ENCODE data around the gene IL1RAPL2.

IL1RAPL2 gene

DNA sequence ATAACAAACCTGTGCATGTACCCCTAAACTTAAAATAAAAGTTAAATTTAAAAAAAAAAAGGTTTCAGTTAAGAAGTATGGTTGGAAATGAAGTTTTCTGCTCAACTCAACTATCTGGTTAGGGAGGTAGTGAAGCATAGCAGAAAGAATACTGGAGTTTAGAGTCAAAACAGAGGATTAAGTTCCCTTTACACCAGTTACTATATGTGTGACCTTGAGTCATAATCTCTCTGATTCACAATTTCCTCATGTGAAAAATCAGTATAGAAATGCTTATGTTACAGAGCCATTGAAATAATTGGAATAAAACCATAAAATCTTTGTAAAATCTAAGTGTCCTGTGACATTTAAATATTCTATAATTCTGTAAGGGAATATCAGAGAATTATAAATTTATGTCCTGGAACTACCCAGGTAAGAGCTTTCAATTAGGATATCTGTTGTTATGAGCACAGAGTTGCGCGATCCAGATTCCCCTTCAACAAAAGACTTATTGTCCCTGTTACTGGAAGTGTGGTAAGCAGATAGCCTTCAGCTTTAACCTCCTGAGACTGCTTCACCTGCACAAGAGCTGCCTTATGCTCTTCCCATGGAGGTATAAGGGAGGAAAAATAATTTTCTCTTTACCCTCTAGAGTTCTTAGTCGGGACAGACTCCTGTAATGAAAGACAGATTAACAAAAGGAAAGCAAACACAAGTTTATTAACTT, 1052.5 kb downstream of the IL1RAPL2 start:
- H3K27me3 ChIP-seq (ENCODE audit: control insufficient read depth, insufficient read depth, low read length): no peaks in the 10 kb centered on the region
- H3K4me1 ChIP-seq (ENCODE audit: control insufficient read depth, low read depth, low read length): no peaks in the 10 kb centered on the region
- H3K9ac ChIP-seq (ENCODE audit: low read length): no peak overlapping the region
- H3K9me3 ChIP-seq (ENCODE audit: control insufficient read depth, low read depth, low read length): no peaks in the 10 kb centered on the region
- H3K27ac ChIP-seq (ENCODE audit: low read length): no peak overlapping the region
- no peaks in the 10 kb centered on the region for H3K36me3 ChIP-seq (ENCODE audit: control insufficient read depth, low read depth, low read length)
- H3K4me3 ChIP-seq (ENCODE audit: low read length): no peak overlapping the region

DNA sequence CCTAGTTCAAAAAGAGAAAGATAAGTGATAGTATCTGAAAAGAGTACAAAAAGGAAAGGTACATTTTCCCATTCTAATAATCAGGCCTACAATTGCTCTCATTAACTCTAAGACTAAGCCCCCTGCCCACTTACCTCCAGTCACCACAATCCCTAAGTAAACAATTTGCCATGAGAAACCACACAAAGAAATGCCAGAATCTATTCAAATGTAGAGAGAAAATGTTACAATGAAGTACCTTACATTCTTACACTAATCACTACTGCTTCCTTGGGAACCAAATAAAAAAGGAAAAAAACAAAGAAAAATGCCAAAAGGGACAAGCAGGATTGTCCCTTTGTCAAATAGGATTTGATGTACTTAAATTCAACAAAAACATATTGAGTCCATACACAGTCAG, 1068.2 kb downstream of the IL1RAPL2 start:
- H3K27me3 ChIP-seq (ENCODE audit: control insufficient read depth, insufficient read depth, low read length): no peaks in the 10 kb centered on the region
- H3K4me3 ChIP-seq (ENCODE audit: low read length): peak overlapping the region; percentile 34
- H3K4me1 ChIP-seq (ENCODE audit: control insufficient read depth, low read depth, low read length): peaks cover 47% of the 10 kb centered on the region
- peak overlapping the region; percentile 19 for H3K9ac ChIP-seq (ENCODE audit: low read length)
- H3K27ac ChIP-seq (ENCODE audit: low read length): peak overlapping the region; percentile 62
- no peaks in the 10 kb centered on the region for H3K9me3 ChIP-seq (ENCODE audit: control insufficient read depth, low read depth, low read length)
- H3K36me3 ChIP-seq (ENCODE audit: control insufficient read depth, low read depth, low read length): no peaks in the 10 kb centered on the region

DNA sequence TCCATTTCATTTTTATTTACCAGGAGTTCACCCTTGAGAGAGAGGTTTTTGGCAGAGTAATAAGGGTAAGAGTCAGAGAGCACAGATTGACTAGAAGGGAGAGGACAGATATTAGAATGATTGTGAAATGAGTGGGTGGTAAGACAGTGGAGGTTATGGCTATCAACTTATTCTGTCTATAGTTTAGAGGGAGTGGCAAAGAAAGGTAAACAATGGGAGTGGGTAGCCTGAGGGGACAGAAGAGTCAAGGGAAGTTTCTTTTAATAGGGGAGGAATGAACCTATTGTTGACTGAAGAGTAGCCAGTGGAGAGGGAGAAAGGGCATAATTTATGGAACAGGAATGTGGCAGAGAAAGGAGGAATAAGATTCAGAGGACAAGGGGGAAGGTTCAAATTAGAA, 1069.8 kb downstream of the IL1RAPL2 start:
- H3K4me3 ChIP-seq (ENCODE audit: low read length): no peak overlapping the region
- H3K9ac ChIP-seq (ENCODE audit: low read length): no peak overlapping the region
- peak overlapping the region; percentile 23 for H3K27ac ChIP-seq (ENCODE audit: low read length)
- no peaks in the 10 kb centered on the region for H3K9me3 ChIP-seq (ENCODE audit: control insufficient read depth, low read depth, low read length)
- H3K27me3 ChIP-seq (ENCODE audit: control insufficient read depth, insufficient read depth, low read length): no peaks in the 10 kb centered on the region
- no peaks in the 10 kb centered on the region for H3K36me3 ChIP-seq (ENCODE audit: control insufficient read depth, low read depth, low read length)
- H3K4me1 ChIP-seq (ENCODE audit: control insufficient read depth, low read depth, low read length): peaks cover 47% of the 10 kb centered on the region

DNA sequence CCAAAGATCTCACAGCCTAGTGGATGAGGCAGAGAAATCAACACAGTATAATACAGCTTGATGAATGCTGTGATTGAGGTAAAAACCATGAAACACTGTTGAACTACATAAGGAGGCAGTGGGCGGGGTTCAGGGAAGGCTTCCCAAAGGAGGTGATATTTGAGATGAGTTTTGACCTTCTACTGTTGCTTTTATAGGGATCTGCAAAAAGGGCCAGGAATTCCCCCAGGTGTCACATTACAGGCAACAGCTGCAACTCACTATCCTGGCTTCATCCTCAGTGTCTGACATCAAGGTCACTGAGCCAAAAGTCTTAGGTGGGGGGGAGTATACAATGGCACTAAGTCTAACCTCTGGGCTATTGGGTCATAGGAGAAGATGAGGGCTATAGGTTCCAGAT, 1070.7 kb downstream of the IL1RAPL2 start:
- Histone ChIP-seq H3K27me3 (ENCODE audit: control insufficient read depth, insufficient read depth, low read length) (no peaks in the 10 kb centered on the region), H3K36me3 (ENCODE audit: control insufficient read depth, low read depth, low read length) (no peaks in the 10 kb centered on the region), H3K27ac (ENCODE audit: low read length) (no peak overlapping the region), H3K4me3 (ENCODE audit: low read length) (peak overlapping the region; percentile 14), H3K9me3 (ENCODE audit: control insufficient read depth, low read depth, low read length) (no peaks in the 10 kb centered on the region), H3K9ac (ENCODE audit: low read length) (peak overlapping the region; percentile 15), H3K4me1 (ENCODE audit: control insufficient read depth, low read depth, low read length) (peaks cover 47% of the 10 kb centered on the region)

DNA sequence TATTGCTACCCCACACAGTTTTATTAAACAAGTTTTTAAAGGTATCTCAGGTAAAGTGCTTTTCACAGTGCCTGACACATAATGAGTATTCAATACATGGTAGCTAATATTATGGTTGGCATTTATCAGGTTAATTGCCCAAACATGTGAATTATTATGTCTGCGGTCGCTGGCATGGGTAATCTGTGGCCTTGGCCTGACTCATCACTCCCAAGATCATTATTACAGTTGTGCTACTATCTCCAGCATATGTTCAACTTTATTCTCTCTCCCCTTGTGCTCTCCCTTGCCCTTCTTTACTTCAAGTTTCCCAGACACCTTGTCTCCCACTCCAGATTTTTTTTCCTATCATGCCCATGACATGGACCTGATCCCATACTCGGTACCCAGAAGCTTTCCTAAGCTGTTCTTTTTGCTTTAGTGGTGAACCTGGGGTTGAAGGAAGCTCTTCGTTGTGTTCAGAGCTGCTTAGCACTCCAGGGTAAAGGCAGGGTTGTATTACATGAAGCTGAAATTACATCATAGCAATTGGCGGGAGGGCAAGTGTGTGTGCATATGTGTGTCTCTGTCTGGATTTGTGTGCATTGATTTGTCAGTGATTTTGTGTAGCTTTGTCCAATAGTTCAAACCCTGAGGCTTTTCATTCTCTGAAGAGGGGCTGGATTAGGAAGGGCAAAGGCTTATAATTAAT, 1079.8 kb downstream of the IL1RAPL2 start:
- Histone ChIP-seq H3K4me3 (ENCODE audit: low read length) (no peak overlapping the region), H3K36me3 (ENCODE audit: control insufficient read depth, low read depth, low read length) (no peaks in the 10 kb centered on the region), H3K9ac (ENCODE audit: low read length) (no peak overlapping the region), H3K9me3 (ENCODE audit: control insufficient read depth, low read depth, low read length) (no peaks in the 10 kb centered on the region), H3K4me1 (ENCODE audit: control insufficient read depth, low read depth, low read length) (no peaks in the 10 kb centered on the region), H3K27me3 (ENCODE audit: control insufficient read depth, insufficient read depth, low read length) (no peaks in the 10 kb centered on the region), H3K27ac (ENCODE audit: low read length) (no peak overlapping the region)

DNA sequence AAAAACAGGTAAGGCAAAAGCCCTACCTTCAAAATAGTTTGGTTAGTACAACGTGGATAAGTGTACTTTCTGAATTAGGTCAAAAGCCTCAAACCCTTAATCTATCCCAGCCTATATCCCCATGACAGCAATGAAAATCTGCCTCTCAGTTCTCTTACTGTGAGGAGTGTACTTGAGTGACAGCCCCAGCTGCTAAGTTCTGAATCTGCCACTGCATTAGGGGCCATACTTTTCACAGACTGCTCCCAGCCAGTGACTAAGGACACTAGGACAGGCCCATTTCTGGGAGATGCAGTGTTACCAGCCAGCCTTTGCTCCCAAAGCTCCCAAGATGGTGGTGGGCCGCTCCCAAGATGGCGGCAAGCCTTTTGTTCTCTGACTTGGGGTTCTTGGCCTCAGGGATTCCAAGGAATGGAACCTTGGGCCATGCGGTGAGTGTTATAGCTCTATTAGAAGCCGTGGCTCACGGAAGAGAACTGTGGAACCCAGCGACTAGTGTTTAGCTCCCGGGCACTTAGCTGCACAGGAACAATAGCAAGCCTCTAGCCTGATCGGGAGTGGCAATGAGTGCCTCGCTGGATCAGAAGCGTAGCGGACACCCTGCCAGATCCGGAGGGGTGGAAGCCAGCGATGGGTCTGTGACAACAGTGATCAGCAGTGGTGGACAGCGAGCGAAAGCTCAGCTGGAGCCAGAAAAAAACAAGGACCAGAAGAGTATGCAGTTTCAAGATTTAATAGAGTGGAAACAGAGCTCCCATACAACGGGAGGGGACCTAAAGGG, 1080.8 kb downstream of the IL1RAPL2 start:
- H3K9ac ChIP-seq (ENCODE audit: low read length): no peak overlapping the region
- H3K27me3 ChIP-seq (ENCODE audit: control insufficient read depth, insufficient read depth, low read length): no peaks in the 10 kb centered on the region
- H3K4me3 ChIP-seq (ENCODE audit: low read length): no peak overlapping the region
- H3K4me1 ChIP-seq (ENCODE audit: control insufficient read depth, low read depth, low read length): no peaks in the 10 kb centered on the region
- H3K9me3 ChIP-seq (ENCODE audit: control insufficient read depth, low read depth, low read length): no peaks in the 10 kb centered on the region
- no peak overlapping the region for H3K27ac ChIP-seq (ENCODE audit: low read length)
- H3K36me3 ChIP-seq (ENCODE audit: control insufficient read depth, low read depth, low read length): no peaks in the 10 kb centered on the region

DNA sequence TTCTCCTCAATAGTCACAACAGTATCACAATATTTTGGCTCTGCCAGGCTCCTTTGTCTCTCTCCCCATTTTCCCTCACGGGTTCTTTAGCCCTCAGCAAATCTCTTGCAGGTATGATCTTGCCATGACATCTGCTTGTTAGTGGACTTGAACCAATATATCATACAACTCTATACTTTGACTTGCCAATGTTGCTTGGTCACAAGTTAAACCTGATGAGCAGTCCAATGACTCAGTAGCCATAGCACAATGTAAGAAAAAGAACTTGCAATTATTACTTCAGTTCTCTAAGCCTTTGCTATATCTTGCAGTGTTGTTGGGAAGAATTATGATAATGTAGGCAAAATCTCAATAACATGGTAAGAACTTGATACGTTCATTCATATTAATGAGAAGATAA, 1081.8 kb downstream of the IL1RAPL2 start:
- no peaks in the 10 kb centered on the region for H3K4me1 ChIP-seq (ENCODE audit: control insufficient read depth, low read depth, low read length)

GRCh38 chrX:105648732-105649131, 1082.7 kb downstream of the IL1RAPL2 start:
- H3K36me3 ChIP-seq (ENCODE audit: control insufficient read depth, low read depth, low read length): no peaks in the 10 kb centered on the region
- no peaks in the 10 kb centered on the region for H3K4me1 ChIP-seq (ENCODE audit: control insufficient read depth, low read depth, low read length)
- H3K27ac ChIP-seq (ENCODE audit: low read length): no peak overlapping the region
- no peak overlapping the region for H3K4me3 ChIP-seq (ENCODE audit: low read length)
- no peak overlapping the region for H3K9ac ChIP-seq (ENCODE audit: low read length)
- no peaks in the 10 kb centered on the region for H3K9me3 ChIP-seq (ENCODE audit: control insufficient read depth, low read depth, low read length)
- H3K27me3 ChIP-seq (ENCODE audit: control insufficient read depth, insufficient read depth, low read length): no peaks in the 10 kb centered on the region

More for the DNA sequence above, 1081.8 kb downstream of the IL1RAPL2 start:
- H3K9me3 ChIP-seq (ENCODE audit: control insufficient read depth, low read depth, low read length): no peaks in the 10 kb centered on the region
- no peaks in the 10 kb centered on the region for H3K27me3 ChIP-seq (ENCODE audit: control insufficient read depth, insufficient read depth, low read length)
- no peaks in the 10 kb centered on the region for H3K36me3 ChIP-seq (ENCODE audit: control insufficient read depth, low read depth, low read length)
- H3K9ac ChIP-seq (ENCODE audit: low read length): no peak overlapping the region
- H3K4me3 ChIP-seq (ENCODE audit: low read length): no peak overlapping the region
- H3K27ac ChIP-seq (ENCODE audit: low read length): no peak overlapping the region

GRCh38 chrX:105650577-105650976, 1084.6 kb downstream of the IL1RAPL2 start:
- H3K27me3 ChIP-seq (ENCODE audit: control insufficient read depth, insufficient read depth, low read length): no peaks in the 10 kb centered on the region
- no peak overlapping the region for H3K9ac ChIP-seq (ENCODE audit: low read length)
- H3K9me3 ChIP-seq (ENCODE audit: control insufficient read depth, low read depth, low read length): no peaks in the 10 kb centered on the region
- no peak overlapping the region for H3K4me3 ChIP-seq (ENCODE audit: low read length)
- no peaks in the 10 kb centered on the region for H3K36me3 ChIP-seq (ENCODE audit: control insufficient read depth, low read depth, low read length)
- H3K27ac ChIP-seq (ENCODE audit: low read length): no peak overlapping the region
- no peaks in the 10 kb centered on the region for H3K4me1 ChIP-seq (ENCODE audit: control insufficient read depth, low read depth, low read length)

- Histone ChIP-seq H3K36me3 (ENCODE audit: control insufficient read depth, low read depth, low read length) (no peaks in the 10 kb centered on the region), H3K9ac (ENCODE audit: low read length) (no peak overlapping the region), H3K9me3 (ENCODE audit: control insufficient read depth, low read depth, low read length) (no peaks in the 10 kb centered on the region), H3K27me3 (ENCODE audit: control insufficient read depth, insufficient read depth, low read length) (no peaks in the 10 kb centered on the region), H3K4me3 (ENCODE audit: low read length) (no peak overlapping the region), H3K27ac (ENCODE audit: low read length) (no peak overlapping the region), H3K4me1 (ENCODE audit: control insufficient read depth, low read depth, low read length) (no peaks in the 10 kb centered on the region)
These were observed 1085.0 kb downstream of the IL1RAPL2 start for GRCh38 chrX:105650986-105651385.

GRCh38 chrX:105653891-105654290, 1087.9 kb downstream of the IL1RAPL2 start:
- no peak overlapping the region for H3K27ac ChIP-seq (ENCODE audit: low read length)
- H3K4me3 ChIP-seq (ENCODE audit: low read length): no peak overlapping the region
- H3K9me3 ChIP-seq (ENCODE audit: control insufficient read depth, low read depth, low read length): no peaks in the 10 kb centered on the region
- no peak overlapping the region for H3K9ac ChIP-seq (ENCODE audit: low read length)
- H3K36me3 ChIP-seq (ENCODE audit: control insufficient read depth, low read depth, low read length): no peaks in the 10 kb centered on the region
- H3K27me3 ChIP-seq (ENCODE audit: control insufficient read depth, insufficient read depth, low read length): no peaks in the 10 kb centered on the region
- no peaks in the 10 kb centered on the region for H3K4me1 ChIP-seq (ENCODE audit: control insufficient read depth, low read depth, low read length)
